K562 (cell line): ENCODE data around the gene NSMF.
"Not testable (repeated sequence)": the region's sequence is repeated elsewhere in the genome, so short reads cannot be mapped to it uniquely, and the experiment has no call there.

Experiments used
- MBD1 ChIP-seq: fragments of 250-450 bp; sonication (Bioruptor Pico); IDR thresholded peaks from 2 replicates; pipeline ENCODE4 v1.8.0; 2022; ENCODE audit warnings: inconsistent platforms
- POLR2A ChIP-seq: fragments of 450-650 bp; conservative IDR thresholded peaks from 2 replicates; pipeline ENCODE4 v1.6.1; 2016
- POLR2AphosphoS5 ChIP-seq: IDR thresholded peaks from 2 replicates; pipeline ENCODE4 v1.6.1; 2011; ENCODE audit warnings: mild to moderate bottlenecking, low read depth, low read length, moderate library complexity; ENCODE audit not compliant: control insufficient read depth, insufficient read depth
- RB1 ChIP-seq: fragments of 450-650 bp; IDR thresholded peaks from 2 replicates; pipeline ENCODE4 v1.6.1; 2017; ENCODE audit warnings: low read depth, mild to moderate bottlenecking

DNA sequence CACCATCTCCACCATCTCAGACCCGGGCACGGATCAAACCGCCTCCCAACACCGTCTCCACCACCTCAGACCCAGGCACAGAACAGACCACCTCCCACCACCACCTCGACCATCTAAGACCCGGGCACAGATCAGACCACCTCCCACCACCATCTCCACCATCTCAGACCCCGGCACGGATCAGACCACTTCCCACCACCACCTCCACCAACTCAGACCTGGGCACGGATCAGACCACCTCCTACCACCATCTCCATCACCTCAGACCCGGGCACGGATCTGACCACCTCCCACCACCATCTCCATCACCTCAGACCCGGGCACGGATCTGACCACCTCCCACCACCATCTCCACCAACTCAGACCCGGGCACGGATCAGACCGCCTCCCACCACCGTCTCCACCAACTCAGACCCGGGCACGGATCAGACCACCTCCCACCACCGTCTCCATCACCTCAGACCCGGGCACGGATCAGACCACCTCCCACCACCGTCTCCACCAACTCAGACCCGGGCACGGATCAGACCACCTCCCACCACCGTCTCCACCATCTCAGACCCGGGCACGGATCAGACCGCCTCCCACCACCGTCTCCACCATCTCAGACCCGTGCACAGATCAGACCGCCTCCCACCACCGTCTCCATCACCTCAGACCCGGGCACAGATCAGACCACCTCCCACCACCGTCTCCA is 7.4 kb upstream of the NSMF start:
- TF ChIP-seq POLR2AphosphoS5; RB1; POLR2A; MBD1 (CRISPR knock-in tag): not testable (repeated sequence)
